HS-5 (cell line): ENCODE data around the gene SRRM2.
"Not testable (repeated sequence)": the region's sequence is repeated elsewhere in the genome, so short reads cannot be mapped to it uniquely, and the experiment has no call there.

Experiments
- DNase-seq: peaks from one replicate; pipeline ENCODE4 v3.0.0-alpha.2; 2012; ENCODE audit warnings: low read depth

The SRRM2 gene

GRCh38 chr16:2715064-2715463 lies 37.4 kb upstream of the SRRM2 start:
- DNase-seq: no peak

- no peak for DNase-seq
Measured at GRCh38 chr16:2715519-2715918, 36.9 kb upstream of the SRRM2 start.

- no peak for DNase-seq
Measured at GRCh38 chr16:2715966-2716885, 36.2 kb upstream of the SRRM2 start.

DNA sequence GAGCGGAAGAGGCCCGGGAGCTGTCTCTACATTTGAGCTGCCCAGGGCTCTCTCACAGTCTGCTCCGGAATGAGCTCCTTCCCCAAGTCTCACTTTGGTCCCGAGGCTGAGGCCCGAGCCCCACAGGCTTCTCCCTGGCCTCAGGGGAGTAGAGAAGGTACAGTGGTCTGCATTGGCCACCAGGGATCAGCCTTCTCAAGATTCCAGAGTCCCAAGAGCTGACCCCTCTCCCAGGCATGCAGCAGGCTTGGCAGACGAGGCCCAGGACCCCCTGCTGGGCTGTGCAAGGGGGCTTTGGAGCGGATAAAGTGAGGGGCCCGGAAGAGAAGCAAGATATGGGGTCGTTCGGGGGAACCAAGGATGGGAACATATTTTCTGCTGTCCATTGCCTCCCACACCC lies 35.5 kb upstream of the SRRM2 start:
- DNase-seq: no peak

DNA sequence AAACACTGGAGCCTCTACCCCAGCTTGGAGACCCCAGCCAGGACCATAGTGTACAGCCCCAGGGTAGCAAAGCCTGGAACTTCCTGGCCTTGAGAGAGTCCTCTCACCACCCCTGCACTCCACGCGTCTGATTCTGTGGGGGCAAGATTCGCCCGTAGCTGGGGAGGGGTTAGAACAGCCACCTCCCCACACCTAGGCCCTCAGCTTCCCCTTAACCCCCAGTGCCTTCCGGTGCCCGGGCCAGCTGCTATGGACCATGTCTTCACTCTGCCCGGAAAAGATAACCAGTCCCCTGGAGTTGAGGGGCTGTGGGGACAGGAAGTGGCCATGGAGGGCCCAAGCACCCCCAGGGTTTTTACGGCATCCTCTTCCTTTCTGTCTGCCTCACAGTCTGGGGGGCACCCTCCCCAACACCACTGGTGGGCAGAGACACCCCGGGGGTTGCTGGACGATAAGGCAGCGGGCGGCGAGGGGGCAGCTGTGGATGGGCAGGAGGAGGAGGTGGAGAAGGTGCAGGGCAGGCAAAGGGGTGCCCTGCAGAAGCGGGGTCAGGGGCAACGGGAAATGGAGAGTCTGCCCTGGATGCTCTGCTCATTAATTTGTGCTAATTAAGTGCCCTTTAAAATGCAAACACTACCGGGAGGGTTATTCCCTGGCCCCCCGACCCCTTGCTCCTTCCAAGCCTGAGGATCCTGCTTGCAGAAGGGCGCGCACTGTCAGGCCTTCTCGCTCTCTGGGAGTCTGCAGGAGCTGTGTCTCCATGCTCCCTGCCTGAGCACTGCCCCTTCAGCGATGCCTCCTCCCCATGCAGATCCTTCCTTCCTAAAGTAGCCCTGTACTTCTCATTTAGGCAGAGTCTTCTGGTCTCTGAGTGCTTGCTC lies 34.8 kb upstream of the SRRM2 start:
- no peak for DNase-seq

DNA sequence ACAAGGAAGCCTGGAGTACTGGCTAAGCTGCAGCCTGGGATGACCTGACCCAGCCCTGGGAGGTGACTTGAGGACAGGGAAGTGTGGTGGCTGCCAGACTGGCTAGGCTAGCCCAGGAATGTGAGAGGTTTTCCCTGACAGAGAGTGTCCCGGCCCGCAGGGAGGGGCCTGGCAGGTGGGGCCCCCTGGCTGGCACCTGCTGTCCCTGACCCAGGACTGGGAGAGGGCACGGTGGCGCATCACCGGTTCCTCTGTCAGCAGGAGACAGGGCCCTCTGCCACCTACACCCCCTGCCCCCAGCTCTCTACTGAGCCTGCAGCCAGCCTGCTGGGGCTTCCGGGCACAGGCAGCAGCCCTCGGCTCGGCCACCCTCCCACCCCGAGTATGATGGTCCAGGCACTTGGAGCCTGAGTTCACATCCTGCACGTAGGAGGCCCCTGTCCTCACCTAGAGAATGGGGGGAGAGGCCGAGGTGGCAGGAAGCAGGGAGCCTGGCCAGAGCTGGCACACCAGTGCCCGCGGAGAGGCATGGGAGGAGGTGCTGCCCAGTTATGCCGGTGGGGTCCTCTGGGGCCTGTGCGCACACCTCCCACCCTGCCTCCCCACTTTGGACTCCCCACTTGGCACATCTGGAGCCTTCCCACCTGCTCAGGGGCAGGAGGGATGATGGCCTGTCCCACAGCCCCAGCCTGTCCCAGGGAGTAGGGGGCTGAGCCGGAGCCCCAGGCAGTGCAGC lies 32.9 kb upstream of the SRRM2 start:
- DNase-seq: no peak

- DNase-seq: no peak
Measured at GRCh38 chr16:2720064-2720457, 32.4 kb upstream of the SRRM2 start, which contains the start of gene PRSS27. TSS of gene PRSS27 (minus strand) at chr16:2720224. CDS start at chr16:2720160, 64 bp downstream.

DNA sequence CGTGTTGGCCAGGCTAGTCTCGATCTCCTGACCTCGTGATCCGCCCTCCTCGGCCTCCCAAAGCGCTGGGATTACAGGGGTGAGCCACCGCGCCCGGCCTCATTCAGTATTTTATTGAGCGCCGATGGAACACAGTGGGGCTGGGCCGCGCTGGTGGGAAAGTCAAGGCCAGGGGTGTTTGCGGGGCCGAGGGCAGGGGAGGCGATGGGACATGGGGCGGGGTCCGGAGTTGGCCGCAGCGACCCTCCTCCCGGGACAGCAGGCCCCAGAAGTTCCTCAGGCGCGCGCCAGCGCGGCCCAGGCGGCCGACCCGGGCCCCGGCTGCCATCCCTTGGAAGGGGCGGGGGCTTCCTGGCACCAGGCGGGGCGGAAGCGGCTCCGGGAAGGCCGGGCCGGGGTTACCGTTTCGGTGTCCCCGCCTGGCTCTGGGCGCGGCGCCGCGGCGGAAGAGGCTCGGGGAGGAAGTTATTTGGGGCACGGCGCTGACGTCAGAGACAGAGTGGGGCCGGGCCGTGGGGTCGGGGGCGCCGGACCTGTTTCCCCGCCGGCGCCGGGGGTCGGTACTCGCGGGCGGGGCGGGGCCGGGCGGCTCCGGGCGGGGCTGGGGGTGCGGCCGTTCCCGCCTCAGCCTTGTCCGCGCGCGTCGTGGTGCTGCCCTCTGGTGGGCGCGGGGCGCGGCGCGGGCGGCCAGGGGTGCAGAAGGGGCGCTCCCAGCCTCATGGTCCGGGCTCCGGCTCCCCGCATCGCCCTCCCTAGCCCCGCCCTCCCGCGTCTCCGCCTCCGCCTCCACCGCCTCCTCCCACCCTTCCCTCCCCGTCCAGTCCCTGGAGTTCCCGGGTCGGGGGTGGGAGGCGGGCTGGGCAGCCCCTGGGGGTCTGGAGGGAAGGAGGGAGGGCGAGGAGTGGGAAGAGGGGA lies 31.5 kb upstream of the SRRM2 start:
- DNase-seq: peak; percentile 41

GRCh38 chr16:2721634-2722173 lies 30.7 kb upstream of the SRRM2 start:
- not testable (repeated sequence) for DNase-seq

DNA sequence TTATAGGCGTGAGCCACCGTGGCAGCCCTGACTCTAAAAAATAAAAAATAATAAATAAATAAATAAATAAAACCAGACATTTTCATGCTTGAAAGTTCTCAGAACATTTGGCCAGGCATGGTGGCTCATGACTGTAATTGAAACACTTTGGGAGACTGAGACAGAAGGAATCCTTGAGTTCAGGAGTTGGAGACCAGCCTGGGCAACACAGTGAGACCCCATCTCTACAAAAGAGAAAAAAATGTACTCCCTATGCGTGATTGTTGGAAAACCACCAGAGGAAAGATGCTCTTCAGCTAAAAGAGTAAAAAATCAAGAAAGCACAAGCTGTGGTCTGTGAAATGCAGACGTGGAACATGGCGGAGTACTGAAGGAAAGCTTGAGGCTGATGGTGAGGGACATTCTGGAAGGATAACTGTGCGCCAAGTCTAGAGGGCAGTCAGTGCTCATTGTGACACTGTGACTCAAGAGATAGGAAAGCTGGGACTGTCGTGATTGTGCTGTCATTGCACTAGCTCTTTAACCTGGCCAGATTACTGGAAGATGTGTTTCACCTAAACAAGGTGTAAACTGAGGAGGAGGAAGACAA lies 28.3 kb upstream of the SRRM2 start:
- no peak for DNase-seq

- DNase-seq: no peak
Measured at GRCh38 chr16:2724816-2725348, 27.6 kb upstream of the SRRM2 start.

GRCh38 chr16:2726923-2727322 lies 25.5 kb upstream of the SRRM2 start:
- DNase-seq: no peak

DNA sequence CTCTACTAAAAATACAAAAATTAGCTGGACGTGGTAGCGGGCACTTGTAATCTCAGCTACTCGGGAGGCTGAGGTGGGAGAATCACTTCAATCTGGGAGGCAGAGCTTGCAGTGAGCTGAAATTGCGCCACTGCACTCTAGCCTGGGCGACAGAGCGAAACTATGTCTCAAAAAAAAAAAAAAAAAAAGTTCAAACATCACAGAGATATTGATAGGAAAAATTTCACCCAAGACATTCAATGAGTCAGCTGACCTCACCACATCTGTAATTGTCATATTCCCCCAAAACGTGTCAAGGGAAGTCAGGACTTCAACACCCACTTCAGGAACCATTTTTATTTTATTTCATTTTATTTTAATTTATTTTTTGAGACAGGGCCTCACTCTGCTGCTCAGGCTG lies 24.4 kb upstream of the SRRM2 start:
- DNase-seq: no peak

- DNase-seq: no peak
Measured at GRCh38 chr16:2734844-2735515, 17.5 kb upstream of the SRRM2 start.

GRCh38 chr16:2736476-2737237 lies 15.8 kb upstream of the SRRM2 start:
- DNase-seq: no peak

DNA sequence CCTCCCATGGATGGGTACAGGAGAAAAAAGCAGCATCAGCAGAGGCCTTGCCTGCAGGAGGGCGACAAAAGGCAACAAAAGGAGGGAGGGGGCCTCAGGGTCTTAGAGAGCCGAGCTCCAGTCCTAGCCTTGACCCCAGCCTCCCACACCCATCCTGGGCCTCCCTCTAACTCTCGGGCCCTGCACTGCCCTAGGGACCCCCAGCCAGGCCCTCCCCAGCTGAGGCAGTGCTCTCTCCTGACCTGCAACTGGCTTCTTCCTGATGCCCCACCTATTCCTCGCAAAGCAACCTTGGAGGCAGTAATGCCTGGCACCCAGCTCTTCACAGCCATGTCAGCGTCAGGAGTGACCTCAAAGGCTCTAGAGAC lies 15.2 kb upstream of the SRRM2 start:
- DNase-seq: no peak

DNA sequence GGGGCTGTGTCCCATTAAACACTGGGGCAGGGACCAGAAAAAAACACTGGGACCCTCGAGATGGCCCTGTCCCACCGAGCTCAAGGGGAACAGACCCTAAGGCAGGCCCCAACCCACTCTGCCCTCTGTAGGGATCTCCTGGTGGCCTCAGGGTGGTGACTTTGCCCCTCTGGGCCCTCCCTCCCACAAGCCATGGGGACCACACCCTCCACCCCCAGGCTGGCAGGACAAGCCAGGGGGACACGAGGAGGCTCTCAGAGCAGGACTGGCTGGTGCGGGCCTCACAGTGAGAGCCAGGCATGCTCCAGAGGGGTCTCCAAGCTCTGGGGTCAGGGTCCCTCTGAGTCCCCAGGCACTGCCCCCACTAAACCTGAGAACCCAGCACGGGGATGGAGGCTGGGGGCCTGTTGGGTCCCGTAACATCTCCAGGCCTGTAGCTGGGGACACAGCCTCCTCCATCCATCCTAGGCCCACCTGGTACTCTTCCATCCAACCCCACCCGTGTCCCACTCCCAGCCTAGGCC lies 14.5 kb upstream of the SRRM2 start:
- no peak for DNase-seq

DNA sequence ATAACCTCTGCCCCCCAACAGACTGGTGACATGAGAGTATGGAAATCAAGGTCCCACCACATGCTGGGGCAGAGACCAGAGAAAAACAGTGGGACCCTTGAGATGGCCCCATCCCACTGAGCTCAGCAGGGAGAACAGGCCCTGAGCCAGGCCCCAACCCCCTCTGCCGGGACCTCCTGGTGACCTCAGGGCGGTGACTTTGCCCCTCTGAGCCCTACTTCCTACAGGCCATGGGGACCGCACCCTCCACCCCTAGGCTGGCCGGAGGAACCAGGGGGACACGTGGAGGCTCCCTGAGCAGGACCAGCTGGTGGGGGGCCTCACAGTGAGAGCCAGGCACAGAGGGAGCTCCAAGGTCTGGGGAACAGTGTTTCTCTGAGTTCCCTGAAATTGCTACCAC lies 13.8 kb upstream of the SRRM2 start:
- DNase-seq: no peak
